Caki2 (cell line): Measurements from ENCODE around the gene TMEM186. TPM values are rescaled to one million over a fixed set of nuclear protein-coding genes. Genes with fewer than 3 reads are reported as not detected.
"Not testable (repeated sequence)": the region's sequence is repeated elsewhere in the genome, so short reads cannot be mapped to it uniquely, and the experiment has no call there.

Source experiments
- DNase-seq: peaks from one replicate; pipeline ENCODE4 v3.0.0-alpha.2; 2015; ENCODE audit warnings: low read depth
- in situ Hi-C: cut with HindIII; loops from 2 replicates; pipeline ENCODE4 v1.10.0; 2016; ENCODE audit warnings: low sequenced_read_pairs, low pct_unique_long_range_greater_than_20kb, mixed read lengths
- total RNA-seq: library from RNA; depleted of rRNA; stranded (reverse); fragments of >200 nt; shearing (Covaris generic); gene quantifications from 2 replicates; pipeline ENCODE4 v1.2.3, GENCODE V29; 2014; ENCODE audit warnings: low replicate concordance

TMEM186 gene
- total RNA-seq, 1 experiment from 2014 or later, result 17.8 TPM

GRCh38 chr16:8786316-8786715, 11.1 kb downstream of the TMEM186 start:
- in situ Hi-C loops, DNase-seq: not testable (repeated sequence)

DNA sequence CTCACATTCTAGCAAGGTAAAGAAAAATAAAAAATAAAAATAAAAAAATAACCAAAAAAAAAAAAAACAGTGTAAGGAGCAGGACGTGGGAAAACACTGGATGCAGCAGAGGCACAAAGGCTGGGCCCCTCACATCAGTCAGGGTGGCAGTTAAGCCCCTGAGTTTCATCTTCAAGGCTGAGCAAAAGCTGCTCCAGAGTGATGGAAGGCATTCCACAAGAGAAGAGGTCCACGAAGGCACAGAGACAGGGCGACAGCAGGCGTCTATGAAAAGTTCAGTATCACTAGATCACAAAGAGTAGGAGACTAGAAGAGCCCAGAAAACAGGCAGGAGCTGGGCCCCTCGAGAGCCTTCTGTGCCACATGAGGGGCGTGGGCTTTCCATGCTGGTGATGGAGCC, 12.0 kb downstream of the TMEM186 start:
- no peak for DNase-seq
- in situ Hi-C loops, result no loop called here

- no peak for DNase-seq
- in situ Hi-C loops, result no loop called here
These were observed 14.8 kb downstream of the TMEM186 start for GRCh38 chr16:8782673-8783072.

GRCh38 chr16:8781797-8782196, 15.6 kb downstream of the TMEM186 start:
- in situ Hi-C loops, result no loop called here
- DNase-seq, result no peak

DNA sequence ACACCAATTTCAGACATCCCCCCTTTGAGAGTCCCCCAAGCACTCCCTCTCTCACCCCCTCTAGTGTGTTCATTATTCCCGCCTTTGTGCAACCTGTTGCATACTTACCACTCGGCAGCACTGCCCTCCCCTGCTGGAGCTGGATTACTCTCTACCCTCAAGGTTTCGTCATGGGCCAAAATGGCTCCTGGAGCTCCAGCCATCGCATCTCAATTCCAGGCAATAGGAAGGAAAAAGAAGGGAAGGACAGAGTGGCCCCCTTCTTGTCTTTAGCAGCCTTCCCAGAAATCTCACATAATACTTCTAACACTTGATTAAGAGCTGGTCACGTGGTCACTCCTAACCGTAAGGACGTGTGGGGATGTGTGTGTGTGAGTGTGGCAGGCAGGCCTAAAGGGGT, 20.2 kb downstream of the TMEM186 start:
- in situ Hi-C loops, result no loop called here
- DNase-seq, result no peak

- in situ Hi-C loops, result no loop called here
These were observed 21.3 kb downstream of the TMEM186 start for GRCh38 chr16:8776129-8776584.

DNA sequence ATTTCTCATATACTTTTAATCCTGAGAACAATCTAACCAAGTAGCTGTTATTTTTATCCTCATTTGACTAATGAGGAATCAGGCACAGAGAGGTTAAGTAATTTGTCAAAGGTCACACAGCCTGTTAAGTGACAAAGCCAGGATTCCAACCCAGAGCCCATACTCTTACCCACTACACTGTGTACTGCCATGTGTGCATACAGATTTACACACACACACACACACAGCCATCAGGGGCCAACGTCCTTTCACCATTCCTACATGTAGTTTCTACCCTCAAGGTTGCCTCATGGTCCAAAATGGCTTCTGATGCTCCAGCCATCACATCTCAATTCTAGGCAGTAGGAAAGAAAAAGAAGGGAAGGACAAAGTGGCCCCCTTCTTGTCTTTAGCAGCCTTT, 22.1 kb downstream of the TMEM186 start:
- in situ Hi-C loops, result no loop called here
- DNase-seq, result no peak

More at GRCh38 chr16:8776129-8776584, 21.3 kb downstream of the TMEM186 start:
- no peak for DNase-seq

GRCh38 chr16:8774208-8774607, 23.2 kb downstream of the TMEM186 start:
- DNase-seq, result no peak
- in situ Hi-C loops, result no loop called here

- no peak for DNase-seq
- in situ Hi-C loops, result no loop called here
These were observed 23.9 kb downstream of the TMEM186 start for GRCh38 chr16:8773537-8773936.

- in situ Hi-C loops, result no loop called here
- no peak for DNase-seq
These were observed 28.7 kb downstream of the TMEM186 start for GRCh38 chr16:8768692-8769091.

GRCh38 chr16:8768283-8768682, 29.2 kb downstream of the TMEM186 start:
- in situ Hi-C loops, result no loop called here
- no peak for DNase-seq

DNA sequence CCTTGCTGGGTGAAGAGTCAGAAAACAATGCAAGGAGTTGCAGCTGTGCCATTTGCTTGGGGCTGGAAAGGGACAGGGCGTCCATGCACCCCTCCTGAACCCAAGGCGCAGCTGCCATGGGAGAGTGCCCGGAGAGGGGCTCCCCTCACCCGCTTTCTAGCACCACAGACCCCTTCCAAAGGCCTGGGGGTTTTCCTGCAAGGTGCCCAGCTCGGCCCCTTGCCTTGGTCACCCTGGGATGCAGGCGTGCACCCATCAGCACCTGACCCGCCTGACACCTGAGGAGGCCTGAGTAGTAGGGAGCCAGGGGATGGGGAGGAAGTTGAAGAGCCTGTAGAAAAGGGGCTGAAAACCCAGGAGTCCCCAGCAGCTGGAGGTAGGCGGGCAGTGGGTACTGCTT, 30.3 kb downstream of the TMEM186 start:
- no peak for DNase-seq
- in situ Hi-C loops, result no loop called here

DNA sequence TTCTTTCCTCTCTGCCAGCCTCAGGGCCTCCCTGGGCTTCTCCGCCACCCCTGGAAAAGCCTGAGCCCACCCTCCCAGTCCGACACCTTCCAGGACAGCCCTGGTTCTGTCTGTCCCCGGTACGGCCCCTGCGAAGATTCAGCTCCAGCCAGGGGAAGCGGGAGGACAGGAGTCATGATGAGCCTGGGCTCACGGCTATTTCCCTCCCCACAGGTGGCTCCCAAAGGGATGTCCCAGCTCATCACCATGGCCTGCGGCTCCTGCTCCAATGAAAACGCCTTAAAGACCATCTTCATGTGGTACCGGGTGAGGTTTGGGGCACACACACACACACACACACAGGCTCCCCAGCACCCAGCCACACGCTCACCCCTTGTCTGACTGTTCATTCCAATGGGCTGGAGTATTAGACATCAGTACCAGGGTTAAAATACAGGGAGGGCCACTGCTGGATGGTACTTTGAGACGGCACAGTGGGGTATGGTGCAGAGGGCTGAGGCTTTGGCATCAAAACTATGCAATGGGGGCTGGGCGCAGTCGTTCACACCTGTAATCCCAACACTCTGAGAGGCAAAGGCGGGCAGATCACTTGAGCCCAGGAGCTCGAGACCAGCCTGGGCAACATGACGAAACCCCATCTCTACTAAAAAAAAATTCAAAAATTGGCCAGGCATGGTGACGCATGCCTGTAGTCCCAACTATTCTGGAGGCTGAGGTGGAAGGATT, 32.8 kb downstream of the TMEM186 start:
- no peak for DNase-seq

DNA sequence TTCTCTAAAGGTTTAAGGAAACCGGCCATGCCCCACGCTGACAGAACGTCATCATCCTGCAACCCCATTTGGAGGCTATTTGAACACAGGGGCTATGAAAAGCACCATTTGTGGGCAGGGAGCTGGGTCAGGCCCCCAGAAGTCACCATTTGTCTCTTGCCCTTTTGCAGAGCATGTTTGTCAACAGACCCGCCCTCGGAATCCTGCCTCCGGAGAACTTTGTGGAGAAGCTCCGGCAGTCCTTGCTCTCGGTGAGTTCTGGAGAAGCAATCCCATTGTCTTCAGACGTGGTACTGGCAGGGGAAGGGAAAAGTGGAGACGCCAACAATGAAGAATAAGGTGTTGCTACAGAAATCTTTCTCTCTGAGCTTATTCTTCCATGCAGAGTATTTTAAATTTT, 33.5 kb downstream of the TMEM186 start:
- DNase-seq, result no peak
- in situ Hi-C loops, result no loop called here

More for the DNA sequence above, 32.8 kb downstream of the TMEM186 start:
- in situ Hi-C loops, result no loop called here

DNA sequence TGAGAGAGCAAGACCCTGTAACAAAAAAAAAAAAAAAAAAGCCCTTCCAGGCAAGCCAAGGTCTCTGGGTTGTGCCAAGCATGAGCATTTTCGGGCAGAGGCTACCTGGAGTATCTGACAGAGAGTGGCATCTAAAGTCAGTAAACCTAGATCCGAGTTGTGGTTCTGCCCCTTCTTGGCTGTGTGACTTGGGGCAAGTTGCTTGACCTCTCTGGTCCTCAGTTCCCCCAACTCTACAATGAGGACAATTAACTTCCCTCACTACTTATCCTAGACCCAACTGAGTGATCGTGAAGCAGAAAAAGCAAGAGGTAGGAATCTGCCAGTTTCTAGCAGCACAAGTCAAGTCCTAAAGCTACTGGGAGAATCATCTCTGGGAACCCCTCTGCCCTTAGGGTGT, 34.4 kb downstream of the TMEM186 start:
- in situ Hi-C loops, result no loop called here
- DNase-seq, result no peak

GRCh38 chr16:8762254-8762653, 35.2 kb downstream of the TMEM186 start:
- in situ Hi-C loops, result no loop called here
- no peak for DNase-seq

DNA sequence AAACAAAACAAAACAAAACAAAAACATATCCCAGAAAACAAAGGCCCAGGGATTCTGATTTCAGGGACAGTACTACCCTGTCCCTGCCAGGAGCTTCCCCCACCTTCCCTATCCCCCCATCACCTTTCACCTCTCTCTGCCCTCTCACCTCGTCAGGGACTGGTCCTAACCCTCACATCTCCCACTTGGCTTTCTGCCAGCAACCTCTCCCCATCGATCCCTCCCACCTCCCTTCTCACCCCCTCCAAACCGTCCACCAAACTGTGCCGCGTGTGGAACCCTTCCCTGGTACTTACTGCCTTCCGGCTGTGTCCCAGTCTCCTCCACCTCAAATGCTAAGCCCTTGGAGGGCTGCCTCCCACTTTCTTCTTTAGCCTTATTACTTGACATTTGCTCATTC, 36.4 kb downstream of the TMEM186 start:
- in situ Hi-C loops, result no loop called here
- no peak for DNase-seq

DNA sequence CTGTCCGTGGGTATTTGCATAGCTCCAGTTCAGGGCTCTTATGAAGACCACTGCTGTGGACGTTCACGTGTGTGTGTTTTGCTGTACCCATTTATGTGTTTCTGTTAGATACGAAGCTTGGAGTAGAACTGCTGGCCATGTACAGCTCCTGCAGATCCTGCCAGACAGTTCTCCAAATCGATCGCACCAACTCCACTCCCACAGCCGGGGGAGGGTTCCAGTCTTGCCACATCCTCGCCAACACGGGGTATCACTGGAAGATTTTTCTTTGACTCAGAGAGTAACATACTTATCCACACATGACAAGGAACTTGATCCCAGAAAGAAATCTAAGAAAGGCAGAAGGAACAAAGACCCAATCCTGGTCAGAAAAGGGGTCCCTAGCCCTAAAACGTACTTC, 37.4 kb downstream of the TMEM186 start:
- in situ Hi-C loops, result no loop called here
- no peak for DNase-seq

DNA sequence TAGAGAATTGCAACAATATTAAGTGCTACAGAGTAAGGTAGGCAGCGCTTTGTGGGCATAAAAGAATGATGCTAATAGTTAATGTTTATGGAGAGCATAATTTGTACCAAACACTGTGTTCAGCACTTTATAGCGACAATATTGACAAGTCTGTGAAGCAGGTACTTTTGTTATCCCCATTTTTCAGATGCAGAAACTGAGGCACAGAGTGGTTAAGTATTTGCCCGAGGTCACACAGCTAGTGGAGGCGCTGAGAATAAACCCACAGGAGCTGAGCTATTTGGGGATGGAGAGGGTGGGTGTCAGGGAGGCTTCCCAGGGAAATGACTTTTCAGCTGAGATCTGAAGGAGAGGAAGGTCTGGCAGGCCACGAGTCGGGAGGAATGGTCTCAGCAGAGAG, 39.4 kb downstream of the TMEM186 start:
- in situ Hi-C loops, result no loop called here

GRCh38 chr16:8756755-8757154, 40.7 kb downstream of the TMEM186 start:
- in situ Hi-C loops, result no loop called here
- no peak for DNase-seq

More for the DNA sequence above, 39.4 kb downstream of the TMEM186 start:
- no peak for DNase-seq
